HEK293 (cell line): ENCODE measurements around the gene CPEB4.

Experiments used
- BCL11A ChIP-seq: fragments of 450-650 bp; formaldehyde crosslinking; IDR thresholded peaks from 2 replicates; pipeline ENCODE4 v1.5.1; 2016; ENCODE audit warnings: low read depth, missing biosample characterization, missing genetic modification characterization
- GFI1B ChIP-seq: fragments of 450-650 bp; formaldehyde crosslinking; IDR thresholded peaks from 2 replicates; pipeline ENCODE4 v1.5.1; 2016; ENCODE audit warnings: missing biosample characterization, missing genetic modification characterization
- GLI2 ChIP-seq: fragments of 450-650 bp; formaldehyde crosslinking; IDR thresholded peaks from 2 replicates; pipeline ENCODE4; 2017; ENCODE audit warnings: missing biosample characterization, missing genetic modification characterization, low read depth, borderline replicate concordance
- RBAK ChIP-seq: fragments of 450-650 bp; formaldehyde crosslinking; IDR thresholded peaks from 2 replicates; pipeline ENCODE4 v1.5.1; 2016; ENCODE audit warnings: missing biosample characterization, missing genetic modification characterization
- ZBTB7A ChIP-seq: fragments of 450-650 bp; formaldehyde crosslinking; IDR thresholded peaks from 2 replicates; pipeline ENCODE4 v1.5.1; 2016; ENCODE audit warnings: low read depth, missing biosample characterization, missing genetic modification characterization
- ZNF157 ChIP-seq: fragments of 450-650 bp; formaldehyde crosslinking; IDR thresholded peaks from 2 replicates; pipeline ENCODE4 v1.5.1; 2016; ENCODE audit warnings: missing biosample characterization, missing genetic modification characterization
- ZNF184 ChIP-seq: fragments of 450-650 bp; IDR thresholded peaks from 2 replicates; pipeline ENCODE4 v1.5.1; 2018; ENCODE audit warnings: missing biosample characterization, mild to moderate bottlenecking, missing genetic modification characterization
- ZNF335 ChIP-seq: fragments of 450-650 bp; formaldehyde crosslinking; conservative IDR thresholded peaks from 2 replicates; pipeline ENCODE4 v1.5.1; 2016; ENCODE audit warnings: missing biosample characterization, missing genetic modification characterization
- ZNF654 ChIP-seq: fragments of 450-650 bp; formaldehyde crosslinking; IDR thresholded peaks from 2 replicates; pipeline ENCODE4 v1.5.1; 2016; ENCODE audit warnings: low read depth, missing biosample characterization, missing genetic modification characterization
- ZNF785 ChIP-seq: fragments of 450-650 bp; formaldehyde crosslinking; IDR thresholded peaks from 2 replicates; pipeline ENCODE4 v1.5.1; 2016; ENCODE audit warnings: missing biosample characterization, missing genetic modification characterization
- TF ChIP-seq, protein P1 (sequence below): fragments of 450-650 bp; formaldehyde crosslinking; IDR thresholded peaks from 2 replicates; pipeline ENCODE4 v1.5.1; 2016; ENCODE audit warnings: missing biosample characterization, missing genetic modification characterization
- TF ChIP-seq, protein P2 (sequence below): fragments of 450-650 bp; formaldehyde crosslinking; IDR thresholded peaks from 2 replicates; pipeline ENCODE4 v1.5.1; 2016; ENCODE audit warnings: missing biosample characterization, missing genetic modification characterization

DNA sequence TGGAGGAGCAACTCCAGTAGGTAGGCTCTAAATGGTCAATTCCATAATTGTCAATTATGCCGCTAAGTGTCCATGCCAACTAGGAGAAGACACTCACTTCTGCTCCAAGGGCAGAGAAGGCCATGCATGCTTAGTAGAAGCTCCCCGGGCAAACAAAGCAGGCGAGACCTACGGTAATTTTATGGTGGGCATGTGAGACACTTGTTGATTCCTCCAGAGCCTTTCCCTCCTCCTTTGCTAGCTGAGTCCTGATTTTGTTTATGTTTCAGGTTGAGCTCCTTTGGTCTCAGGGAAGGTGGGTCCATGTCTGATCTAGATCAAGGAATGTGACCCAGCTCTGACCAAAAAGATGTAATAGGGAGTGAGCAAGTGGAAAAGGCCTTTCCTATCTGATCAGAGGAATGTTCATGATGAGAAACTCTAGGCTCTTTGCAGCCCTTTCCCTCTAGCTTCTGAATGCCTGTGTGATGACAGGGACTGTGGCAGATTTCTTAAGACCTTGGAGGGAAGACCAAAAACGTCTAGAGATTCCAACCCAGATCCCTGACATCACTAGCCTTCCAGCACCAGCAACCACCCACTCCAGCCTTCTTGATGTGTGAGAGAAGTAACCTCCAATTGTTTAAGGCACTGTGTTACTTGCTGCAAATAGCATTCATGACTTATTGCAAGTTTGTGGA lies 7.7 kb upstream of the CPEB4 start:
- no peak for TF ChIP-seq BCL11A
- no peak for TF ChIP-seq GFI1B (tag by site-specific recombination)
- TF ChIP-seq ZNF785 (tag by site-specific recombination): no peak
- TF ChIP-seq, protein P1, sequence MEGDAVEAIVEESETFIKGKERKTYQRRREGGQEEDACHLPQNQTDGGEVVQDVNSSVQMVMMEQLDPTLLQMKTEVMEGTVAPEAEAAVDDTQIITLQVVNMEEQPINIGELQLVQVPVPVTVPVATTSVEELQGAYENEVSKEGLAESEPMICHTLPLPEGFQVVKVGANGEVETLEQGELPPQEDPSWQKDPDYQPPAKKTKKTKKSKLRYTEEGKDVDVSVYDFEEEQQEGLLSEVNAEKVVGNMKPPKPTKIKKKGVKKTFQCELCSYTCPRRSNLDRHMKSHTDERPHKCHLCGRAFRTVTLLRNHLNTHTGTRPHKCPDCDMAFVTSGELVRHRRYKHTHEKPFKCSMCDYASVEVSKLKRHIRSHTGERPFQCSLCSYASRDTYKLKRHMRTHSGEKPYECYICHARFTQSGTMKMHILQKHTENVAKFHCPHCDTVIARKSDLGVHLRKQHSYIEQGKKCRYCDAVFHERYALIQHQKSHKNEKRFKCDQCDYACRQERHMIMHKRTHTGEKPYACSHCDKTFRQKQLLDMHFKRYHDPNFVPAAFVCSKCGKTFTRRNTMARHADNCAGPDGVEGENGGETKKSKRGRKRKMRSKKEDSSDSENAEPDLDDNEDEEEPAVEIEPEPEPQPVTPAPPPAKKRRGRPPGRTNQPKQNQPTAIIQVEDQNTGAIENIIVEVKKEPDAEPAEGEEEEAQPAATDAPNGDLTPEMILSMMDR (tag by site-specific recombination): no peak
- TF ChIP-seq RBAK (tag by site-specific recombination): no peak
- no peak for TF ChIP-seq ZNF157 (tag by site-specific recombination)
- no peak for TF ChIP-seq GLI2 (tag by site-specific recombination)
- TF ChIP-seq ZBTB7A (tag by site-specific recombination): no peak
- TF ChIP-seq, protein P2, sequence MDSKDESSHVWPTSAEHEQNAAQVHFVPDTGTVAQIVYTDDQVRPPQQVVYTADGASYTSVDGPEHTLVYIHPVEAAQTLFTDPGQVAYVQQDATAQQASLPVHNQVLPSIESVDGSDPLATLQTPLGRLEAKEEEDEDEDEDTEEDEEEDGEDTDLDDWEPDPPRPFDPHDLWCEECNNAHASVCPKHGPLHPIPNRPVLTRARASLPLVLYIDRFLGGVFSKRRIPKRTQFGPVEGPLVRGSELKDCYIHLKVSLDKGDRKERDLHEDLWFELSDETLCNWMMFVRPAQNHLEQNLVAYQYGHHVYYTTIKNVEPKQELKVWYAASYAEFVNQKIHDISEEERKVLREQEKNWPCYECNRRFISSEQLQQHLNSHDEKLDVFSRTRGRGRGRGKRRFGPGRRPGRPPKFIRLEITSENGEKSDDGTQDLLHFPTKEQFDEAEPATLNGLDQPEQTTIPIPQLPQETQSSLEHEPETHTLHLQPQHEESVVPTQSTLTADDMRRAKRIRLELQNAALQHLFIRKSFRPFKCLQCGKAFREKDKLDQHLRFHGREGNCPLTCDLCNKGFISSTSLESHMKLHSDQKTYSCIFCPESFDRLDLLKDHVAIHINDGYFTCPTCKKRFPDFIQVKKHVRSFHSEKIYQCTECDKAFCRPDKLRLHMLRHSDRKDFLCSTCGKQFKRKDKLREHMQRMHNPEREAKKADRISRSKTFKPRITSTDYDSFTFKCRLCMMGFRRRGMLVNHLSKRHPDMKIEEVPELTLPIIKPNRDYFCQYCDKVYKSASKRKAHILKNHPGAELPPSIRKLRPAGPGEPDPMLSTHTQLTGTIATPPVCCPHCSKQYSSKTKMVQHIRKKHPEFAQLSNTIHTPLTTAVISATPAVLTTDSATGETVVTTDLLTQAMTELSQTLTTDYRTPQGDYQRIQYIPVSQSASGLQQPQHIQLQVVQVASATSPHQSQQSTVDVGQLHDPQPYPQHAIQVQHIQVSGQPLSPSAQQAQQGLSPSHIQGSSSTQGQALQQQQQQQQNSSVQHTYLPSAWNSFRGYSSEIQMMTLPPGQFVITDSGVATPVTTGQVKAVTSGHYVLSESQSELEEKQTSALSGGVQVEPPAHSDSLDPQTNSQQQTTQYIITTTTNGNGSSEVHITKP: no peak
- no peak for TF ChIP-seq ZNF654
- no peak for TF ChIP-seq ZNF184 (tag by site-specific recombination)
- TF ChIP-seq ZNF335 (tag by site-specific recombination): no peak
